ENCODE results near the gene CBLN1.

DNA sequence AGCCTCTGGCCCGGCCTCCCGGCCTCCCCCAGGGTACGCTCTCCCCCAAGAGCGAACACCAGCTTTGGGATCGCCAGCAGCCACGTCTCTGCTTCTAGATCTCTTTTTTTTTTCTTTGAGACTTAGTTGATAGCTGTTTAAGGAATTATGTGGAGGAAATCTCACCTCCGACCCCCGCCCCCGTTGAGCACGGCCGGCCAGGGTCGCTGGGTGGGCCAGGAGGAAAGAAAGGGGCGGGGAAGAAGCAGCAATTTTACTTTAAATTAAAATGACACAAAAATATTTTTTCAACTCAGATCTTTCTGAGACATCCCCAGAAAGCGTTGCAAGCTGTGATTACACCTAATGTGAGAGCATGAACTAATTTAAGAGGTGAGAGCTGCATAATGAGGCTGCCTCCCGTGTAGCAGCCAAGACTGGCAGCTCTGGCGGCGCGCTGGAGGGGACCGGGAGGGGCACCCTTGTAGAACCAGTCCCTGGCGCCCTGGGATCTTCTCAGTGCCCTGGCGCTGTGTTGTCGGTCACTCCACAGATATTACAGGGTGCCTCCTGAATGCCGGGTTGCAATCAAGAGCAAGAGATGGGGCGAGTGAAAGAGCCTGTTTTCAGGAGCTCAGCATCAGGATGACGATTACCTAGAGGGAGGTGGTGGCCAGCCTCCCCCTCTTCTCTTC lies 1.9 kb upstream of the CBLN1 start:
- TF ChIP-seq, protein P1, sequence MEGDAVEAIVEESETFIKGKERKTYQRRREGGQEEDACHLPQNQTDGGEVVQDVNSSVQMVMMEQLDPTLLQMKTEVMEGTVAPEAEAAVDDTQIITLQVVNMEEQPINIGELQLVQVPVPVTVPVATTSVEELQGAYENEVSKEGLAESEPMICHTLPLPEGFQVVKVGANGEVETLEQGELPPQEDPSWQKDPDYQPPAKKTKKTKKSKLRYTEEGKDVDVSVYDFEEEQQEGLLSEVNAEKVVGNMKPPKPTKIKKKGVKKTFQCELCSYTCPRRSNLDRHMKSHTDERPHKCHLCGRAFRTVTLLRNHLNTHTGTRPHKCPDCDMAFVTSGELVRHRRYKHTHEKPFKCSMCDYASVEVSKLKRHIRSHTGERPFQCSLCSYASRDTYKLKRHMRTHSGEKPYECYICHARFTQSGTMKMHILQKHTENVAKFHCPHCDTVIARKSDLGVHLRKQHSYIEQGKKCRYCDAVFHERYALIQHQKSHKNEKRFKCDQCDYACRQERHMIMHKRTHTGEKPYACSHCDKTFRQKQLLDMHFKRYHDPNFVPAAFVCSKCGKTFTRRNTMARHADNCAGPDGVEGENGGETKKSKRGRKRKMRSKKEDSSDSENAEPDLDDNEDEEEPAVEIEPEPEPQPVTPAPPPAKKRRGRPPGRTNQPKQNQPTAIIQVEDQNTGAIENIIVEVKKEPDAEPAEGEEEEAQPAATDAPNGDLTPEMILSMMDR (IDR thresholded peaks at IDR 0.05 in 4 of 5, conservative IDR thresholded peaks at IDR 0.05 in 1 of 5), result no peak
- no peak for TF ChIP-seq POLR2A (IDR thresholded peaks at IDR 0.05)
